ENCODE results near the gene MICOS13.

DNA sequence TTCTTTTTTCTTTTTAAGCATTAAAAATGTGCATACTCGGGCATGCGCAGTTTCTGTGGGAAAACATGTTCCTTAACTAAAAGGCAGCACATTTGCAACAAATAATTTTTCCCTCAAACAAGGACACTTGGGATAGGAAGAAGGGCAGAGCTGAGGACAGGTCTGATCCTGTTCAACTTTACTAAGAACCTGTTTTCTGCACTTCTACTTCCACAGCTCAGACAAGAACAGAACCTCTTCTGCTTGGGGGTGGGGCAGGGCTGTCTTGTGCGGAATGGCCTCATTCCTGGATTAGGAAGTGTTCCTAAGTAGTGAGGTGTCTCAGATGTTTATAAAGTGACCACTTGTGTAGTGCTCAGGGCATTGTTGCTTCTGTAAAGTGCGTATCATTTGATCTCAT, 39.1 kb downstream of the MICOS13 start:
- TF ChIP-seq CTCF (IDR thresholded peaks at IDR 0.05; ENCODE audit: low read length): no peak
- TF ChIP-seq EZH2 (optimal IDR thresholded peaks at IDR 0.05; ENCODE audit: low read depth, low read length): no peak
- TF ChIP-seq EZH2phosphoT487 (IDR thresholded peaks at IDR 0.05; ENCODE audit: low read length): no peak
